Activated gamma-delta T cell (primary cell): ENCODE data around the gene ATP5MC3.

Source experiments
- DNase-seq: peaks from one replicate; lab custom pipeline; 2025; lab: John Stamatoyannopoulos, UW

ATP5MC3 gene

DNA sequence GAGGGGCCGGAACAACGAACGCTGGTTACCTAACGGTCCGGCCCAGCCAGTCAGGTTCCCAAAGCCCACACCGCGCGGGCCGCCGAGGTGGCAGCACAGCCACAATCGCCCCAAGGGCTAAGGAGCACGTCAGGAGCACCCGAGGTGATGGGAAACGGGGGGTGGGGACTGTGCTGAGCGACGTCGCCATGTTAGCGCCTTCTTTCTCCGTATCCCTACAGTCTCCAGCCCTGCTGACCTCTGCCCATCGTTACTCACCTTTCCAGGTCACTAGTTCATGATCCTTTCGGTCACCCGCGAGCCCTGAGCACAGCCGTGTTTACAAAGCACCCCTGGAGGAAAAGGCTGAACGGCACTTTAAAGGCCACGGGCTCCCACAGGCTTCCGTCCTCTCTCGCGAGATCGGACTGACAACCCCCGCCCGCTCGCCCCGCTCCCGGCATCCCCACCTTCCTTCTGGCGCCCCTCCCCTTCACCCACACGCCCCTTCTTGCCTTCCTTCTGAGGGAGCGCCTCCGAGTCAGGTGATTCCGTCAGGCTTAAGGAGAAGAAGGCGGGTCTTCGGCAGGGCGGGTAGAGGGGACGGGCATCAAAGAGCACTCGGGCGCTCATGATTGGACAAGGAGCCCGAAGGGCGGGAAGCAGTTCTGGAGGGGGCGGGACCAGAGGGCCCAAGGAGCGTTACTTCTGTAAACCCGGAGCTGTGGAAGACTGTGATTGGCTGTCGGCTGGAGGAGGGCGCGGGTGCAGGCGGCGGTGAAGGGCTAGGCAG, 13.5 kb downstream of the ATP5MC3 start, which contains the start of gene ATF2:
ATF2 (minus strand) TSS at position 412 of the 772 bp plus-strand sequence. CDS start 31,760 bp downstream, outside the sequence.
- DNase-seq = peak; percentile 87

DNA sequence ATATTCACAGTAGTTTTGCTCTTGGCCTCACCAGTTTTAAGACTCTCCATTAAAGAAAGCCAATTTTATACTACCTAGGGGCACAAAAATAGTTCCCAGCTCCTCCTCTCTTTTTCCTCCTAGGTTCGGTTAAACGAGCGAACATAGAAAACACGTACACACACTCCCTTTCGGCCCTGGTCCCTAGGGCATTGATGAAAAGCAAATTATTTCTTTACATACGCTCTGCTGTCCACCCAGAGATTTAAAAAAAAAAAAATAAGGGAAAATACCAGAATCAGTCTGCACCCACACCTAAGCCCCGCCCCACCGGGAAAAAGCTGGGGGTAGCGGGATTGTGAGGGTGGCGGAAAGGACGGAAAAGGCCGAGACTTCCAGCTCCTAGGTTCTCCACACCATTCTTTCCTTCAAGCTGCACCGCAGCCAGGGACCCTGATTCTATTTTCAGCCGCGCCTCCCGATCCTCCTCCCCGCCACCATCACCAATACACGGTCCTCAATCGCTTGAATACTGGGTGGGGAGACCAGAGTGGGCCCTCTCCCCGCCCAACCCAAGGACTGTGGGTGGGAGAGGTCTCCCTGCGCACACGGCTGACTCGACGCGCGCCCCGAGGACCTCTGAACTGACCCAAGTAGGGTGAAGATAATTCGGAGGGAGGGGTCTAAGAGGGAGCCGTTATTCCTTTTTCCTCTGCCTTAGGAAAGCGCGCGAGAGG, 14.3 kb downstream of the ATP5MC3 start:
- no peak for DNase-seq

DNA sequence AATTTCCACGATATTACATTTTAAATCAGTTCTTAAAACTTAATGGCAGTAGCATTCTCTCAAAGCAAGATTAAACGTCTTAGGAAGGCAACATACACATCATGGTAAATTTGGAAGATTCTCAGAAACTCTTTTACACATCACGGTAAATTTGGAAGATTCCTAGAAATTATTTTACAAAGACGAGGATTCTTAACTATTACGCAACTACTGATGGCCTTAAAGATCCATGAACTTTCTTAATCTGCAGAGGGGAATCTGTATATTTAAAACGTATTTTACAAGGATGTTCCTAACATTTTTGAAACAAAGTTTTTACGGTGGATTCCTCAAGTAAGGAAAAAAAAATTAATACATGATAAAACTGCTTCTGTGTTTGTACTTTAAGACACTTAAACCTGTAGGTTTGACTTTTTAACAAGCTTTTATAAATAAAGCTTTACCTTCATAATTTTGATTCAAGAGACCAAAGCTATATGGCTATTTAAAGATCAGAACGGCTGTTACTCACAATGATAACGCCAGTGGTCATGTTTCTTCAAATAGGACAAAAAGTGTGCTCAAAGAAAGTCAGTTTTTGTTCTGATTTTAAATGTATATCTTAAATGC, 15.2 kb downstream of the ATP5MC3 start:
- no peak for DNase-seq

DNA sequence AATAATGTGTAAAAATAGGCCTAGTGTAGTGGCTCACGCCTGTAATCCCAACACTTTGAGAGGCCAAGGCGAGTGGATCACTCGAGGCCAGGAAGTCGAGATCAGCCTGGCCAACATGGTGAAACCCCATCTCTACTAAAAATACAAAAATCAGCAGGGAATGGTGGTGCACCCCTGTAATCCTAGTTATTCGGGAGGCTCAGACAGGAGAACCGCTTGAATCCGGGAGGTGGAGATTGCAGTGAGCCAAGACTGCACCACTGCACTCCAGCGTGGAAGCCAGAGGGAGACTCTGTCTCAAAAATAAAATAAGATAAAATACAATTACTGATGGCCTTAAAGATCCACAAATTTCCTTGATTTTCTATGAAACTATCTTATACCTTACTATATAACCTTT, 17.3 kb downstream of the ATP5MC3 start:
- DNase-seq = no peak

DNA sequence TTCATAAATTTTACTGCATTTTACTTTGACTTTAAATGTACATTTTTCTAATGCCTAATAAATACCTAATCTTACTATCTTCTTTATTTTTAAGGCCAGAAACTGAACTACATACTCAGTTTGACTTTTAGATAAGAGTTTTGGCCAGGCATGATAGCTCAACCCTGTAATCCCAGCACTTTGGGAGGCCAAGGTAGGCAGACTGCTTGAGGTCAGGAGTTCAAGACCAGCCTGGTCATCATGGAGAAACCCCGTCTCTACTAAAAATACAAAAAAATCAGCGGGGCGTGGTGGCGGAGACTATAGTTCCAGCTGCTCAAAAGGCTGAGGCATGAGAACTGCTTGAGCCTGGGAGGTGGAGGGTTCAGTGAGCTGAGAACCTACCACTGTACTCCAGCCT, 22.6 kb downstream of the ATP5MC3 start:
- no peak for DNase-seq

DNA sequence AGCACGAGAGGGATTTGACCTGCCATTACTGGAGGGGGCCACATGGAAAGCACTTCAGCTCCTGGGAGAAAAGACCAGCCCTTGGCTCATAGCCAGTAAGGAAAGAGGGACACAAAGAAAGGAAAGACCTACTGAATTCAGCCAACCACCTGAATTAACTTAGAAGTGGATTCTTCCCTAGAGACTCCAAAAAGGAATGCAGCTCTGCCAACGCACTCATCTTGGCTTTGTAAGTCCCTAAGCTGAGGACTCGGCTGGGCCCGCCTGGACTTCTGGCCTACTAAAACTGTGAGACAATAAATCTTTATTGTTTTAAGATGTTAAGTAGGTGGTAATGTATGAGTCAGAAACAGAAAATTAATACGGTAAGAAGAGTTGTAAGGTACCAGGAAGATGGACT, 25.0 kb downstream of the ATP5MC3 start:
- DNase-seq = no peak

DNA sequence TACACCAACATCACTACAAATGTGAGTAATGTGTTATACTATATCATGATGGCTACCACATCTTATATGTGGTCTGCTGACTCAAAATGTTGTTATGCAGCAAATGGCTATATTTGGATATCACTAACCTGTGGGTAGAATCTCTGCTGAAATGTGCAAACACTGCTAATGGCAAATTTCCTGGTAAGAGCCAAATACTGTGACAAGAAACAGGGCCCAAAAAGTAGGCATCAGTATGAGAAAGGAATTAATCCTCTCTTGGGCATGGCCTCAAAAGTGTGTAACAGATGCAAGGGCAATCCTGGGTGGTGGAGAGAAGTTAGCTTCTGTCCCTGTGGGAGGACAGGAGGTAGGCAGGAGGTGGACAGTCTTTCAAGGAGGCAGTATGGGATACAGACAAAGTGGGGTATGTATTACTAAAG, 26.8 kb downstream of the ATP5MC3 start:
- DNase-seq = no peak

DNA sequence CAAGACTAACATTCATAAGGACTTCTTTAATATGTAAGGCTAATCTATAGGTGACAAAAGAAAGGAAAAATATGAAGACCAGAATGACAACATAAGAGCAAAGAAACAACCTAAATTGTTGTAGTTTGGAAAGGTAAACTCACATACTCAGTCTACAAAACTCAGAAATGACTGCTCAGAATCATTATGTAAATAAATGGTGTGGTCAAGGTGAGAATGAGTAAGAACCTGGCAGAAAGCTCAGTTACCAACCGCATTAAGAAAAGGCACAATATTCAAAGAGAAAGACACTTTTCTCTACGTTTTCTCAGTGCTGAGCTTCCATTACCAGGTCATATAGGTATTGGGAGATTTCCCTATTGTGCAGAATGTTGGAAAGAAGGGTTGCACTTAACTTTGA, 29.3 kb downstream of the ATP5MC3 start:
- DNase-seq = no peak

DNA sequence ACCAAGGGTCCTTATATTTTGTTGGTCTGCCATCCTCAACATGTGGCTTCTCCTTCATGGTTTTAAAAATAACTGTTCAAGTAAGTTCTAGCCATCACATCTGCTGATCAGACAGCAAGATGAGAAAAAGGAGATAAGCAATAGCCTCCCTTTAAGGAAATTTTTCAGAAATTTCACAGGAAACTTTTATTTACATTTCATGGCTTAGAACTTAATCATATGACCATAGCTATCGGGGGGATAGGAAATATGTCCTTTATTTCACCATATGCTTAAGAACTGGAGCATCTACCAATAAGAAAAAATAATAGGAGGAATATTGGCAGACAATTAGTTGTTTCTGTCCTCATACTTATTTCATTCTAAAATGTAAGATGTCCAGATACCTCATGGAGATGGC, 29.7 kb downstream of the ATP5MC3 start:
- no peak for DNase-seq

DNA sequence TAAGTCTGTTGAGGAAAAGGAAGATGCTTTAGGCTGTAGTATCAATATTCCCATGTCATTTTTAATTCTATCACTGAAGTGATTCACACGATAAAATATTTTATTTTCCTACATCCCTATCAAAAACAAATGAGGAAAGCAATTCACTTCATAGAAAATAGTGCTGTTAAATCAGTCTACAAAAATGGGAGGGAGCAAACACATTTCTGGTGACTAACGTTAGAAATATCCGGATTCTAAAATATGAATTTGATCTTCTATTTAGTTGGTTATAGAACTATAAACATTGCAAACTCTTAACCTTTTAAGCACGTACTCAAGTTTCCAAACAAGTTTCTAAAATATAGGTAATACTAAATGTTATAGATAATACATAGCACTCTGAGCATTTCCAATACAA, 34.3 kb downstream of the ATP5MC3 start:
- DNase-seq = no peak

DNA sequence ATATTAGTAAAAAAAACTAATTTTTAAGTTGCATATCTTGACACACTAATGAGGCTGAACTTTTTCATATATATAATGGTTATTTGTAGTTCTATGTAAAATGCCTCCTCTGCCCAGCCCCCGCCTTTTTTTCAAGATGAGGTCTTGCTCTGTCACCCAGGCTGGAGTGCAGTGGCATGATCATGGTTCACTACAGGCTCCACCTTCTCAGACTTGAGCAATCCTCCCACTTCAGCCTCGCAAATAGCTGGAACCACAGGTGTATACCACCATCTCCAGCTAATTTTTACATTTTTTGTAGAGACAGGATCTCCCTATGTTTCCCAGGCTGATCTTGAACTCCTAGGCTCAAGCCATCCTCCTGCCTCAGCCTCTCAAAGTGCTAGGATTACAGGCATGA, 37.8 kb downstream of the ATP5MC3 start:
- no peak for DNase-seq

DNA sequence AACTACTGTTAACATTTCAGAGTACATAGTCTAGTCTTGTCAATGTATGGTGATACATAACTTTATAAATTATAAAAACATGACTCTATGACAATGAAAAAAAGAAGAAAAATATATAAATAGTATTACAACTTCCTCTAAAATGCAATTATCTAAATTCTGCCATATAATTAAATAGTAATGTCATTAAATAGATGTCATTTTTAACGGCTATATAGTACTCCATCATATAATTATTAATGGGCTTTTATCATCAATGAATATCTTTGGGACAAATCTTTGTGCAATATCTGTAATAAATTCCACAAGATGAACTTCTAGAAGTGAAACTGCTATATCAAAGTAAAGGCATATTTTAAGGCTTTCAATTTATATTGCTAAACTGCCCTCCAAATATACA, 38.3 kb downstream of the ATP5MC3 start:
- no peak for DNase-seq

DNA sequence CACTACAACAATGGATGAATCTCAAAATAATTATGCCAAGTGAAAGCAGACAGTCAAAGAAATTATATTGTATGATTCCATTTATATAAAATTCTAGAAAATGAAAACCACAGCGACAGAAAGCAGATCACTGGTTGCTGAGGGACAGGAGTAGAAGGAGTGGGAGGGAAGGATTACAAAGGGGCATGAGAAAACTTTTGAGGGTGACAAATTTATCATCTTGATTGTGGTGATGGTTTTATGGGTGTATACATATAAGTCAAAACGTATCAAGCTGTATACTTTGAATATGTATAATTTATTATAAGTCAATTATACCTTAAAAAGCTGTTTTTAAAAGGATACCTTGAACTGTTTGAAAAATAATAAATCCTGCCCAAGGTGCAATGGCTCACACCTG, 41.2 kb downstream of the ATP5MC3 start:
- DNase-seq = no peak

DNA sequence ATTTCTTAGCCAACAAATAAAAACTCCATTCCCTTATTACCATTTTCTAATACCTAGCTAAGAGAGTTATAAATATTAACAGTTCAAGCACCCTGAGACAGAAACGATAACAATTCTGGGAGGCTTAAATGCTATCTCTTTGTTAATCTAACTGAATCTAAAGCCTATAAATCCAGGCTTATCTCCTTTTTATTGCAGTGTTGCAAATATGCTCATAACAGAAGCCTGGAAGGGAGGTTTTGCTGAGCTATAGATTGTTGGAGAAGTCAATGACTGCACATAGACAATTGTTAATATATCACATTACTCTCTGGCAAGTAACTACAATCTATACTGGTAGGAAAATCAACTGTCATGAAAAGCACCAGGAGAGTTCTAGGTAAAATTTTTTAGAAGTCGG, 43.7 kb downstream of the ATP5MC3 start:
- DNase-seq = no peak

DNA sequence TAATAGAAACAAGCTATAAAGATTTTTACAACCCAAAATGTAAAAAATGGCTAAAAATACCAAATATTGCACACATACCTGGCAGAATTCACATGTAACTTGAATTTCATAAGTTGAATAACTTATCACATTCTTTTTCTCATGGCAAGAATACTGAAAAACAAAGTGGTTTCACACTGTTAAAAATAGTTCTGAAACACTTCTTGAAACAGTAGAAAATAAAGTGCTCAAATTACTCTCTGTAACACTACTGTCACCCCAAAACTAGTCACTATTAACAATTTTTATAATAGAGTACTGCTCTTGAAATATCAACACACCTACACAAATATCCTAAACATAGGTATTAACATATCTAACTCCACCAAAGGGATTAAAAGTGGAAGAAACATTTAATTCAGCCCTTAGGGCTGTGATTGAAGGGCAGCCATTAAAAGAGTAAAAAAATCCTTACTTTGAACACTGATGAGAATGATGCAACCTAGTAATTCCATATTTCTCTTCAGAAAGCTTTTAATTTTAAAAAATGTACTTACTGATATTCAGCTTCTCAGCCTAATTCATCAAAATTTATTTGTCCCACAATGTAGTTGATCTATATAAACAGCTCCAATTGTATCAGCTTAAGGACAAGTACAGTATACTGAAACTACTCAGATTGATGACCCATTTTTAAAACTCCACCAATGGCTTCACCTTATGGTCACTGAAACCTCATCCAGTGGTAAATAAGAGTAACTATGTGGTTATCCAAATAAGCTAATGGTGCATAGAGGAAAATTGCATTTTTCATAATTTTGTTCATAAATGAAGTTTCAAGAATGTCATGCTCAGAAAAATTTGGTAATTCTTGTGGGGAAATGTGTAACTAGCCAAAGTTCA, 44.9 kb downstream of the ATP5MC3 start:
- no peak for DNase-seq

DNA sequence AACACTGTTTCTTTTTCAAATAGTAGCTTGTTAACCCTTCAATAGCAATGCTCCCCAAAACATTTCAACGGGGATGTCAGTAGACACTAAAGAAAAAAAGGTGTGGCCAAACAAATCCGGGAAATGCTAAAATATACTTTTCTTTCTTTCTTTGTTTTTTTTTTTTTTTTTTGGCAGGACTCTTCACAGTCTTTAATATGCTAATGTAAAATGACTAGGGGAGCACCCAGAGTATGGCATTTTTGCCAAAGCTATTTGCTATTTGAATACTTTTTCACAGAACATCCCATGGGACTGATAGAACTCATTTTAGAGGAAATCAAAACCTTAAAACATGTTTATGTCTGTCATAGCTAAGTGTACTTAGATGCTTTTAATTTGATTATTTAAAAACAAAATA, 45.6 kb downstream of the ATP5MC3 start:
- DNase-seq = no peak

DNA sequence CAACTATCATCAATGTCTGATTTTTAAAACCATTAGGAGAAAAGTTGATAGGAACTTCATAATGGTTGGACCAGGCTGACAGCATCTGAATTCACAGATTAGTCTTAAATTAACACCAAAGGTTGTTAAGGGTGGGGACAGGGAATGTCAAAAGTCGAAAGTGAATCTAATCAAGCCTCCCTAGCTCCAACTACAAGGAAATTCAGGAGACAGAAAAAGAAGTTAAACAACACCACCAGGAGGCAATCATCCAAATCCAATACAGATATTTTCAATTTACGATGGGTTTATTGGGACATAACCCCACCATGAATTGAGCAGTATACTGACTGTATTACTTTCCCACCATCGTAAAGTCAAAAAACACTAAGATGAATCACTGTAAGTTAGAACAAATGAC, 46.3 kb downstream of the ATP5MC3 start:
- no peak for DNase-seq

DNA sequence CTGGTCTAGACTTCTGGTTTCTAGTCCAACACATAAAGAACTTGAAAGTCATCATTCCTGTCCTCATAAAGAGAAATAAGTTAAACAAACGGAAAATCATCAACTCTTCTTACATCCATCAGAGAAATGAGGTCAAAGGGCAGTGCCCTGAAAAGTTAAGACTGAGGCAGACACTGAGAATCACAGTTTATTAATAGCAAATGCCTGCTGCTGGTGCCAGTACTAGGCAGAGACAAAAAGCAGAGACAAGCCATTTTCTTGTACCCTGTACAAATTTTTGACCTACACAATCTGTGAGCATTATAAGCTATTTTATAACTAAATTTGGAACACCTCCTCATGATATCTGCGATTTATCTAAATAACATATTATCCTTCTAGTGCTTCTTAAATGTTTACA, 50.3 kb downstream of the ATP5MC3 start:
- no peak for DNase-seq

DNA sequence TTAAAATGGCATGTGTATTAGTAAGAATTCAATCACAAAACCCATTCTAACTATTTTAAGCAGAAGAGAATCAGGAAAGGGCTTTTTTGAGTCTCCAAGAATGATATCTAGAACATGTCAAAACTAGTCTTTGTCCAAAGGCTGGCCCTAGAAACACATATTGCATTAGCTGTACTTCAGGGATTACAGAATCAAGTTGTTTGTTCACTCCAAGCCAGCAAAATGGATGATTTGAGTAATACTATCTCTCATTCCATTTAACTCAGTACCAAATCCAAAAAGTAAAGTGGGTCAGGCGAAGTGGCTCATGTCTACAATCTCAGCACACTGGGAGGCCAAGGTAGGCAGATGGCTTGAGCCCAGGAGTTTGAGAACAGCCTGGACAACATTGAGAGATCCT, 54.8 kb downstream of the ATP5MC3 start:
- no peak for DNase-seq
